Osteoblast (primary cell): ENCODE data around the gene SMIM33. TPM values are rescaled to one million over a fixed set of nuclear protein-coding genes. Genes with fewer than 3 reads are reported as not detected.

Experiments
- DNase-seq: peaks from one replicate; pipeline ENCODE4 v3.0.0; 2011; ENCODE audit warnings: low spot score, mixed read lengths; ENCODE audit not compliant: insufficient read length; ENCODE audit errors: missing footprints
- H2AFZ ChIP-seq: 2 replicates; pipeline ENCODE4 v1.6.0; 2011; ENCODE audit warnings: mild to moderate bottlenecking, low read length
- H3K27ac ChIP-seq: 2 replicates; pipeline ENCODE4 v1.5.1; 2011; ENCODE audit warnings: mild to moderate bottlenecking, low read depth, low read length, moderate library complexity
- H3K27me3 ChIP-seq: 2 replicates; pipeline ENCODE4 v1.6.0; 2012; ENCODE audit warnings: mild to moderate bottlenecking, control low read depth, inconsistent platforms, low read length, moderate library complexity; ENCODE audit not compliant: insufficient read depth
- H3K36me3 ChIP-seq: 2 replicates; pipeline ENCODE4 v1.5.1; 2011; ENCODE audit warnings: mild to moderate bottlenecking, low read length, control low read depth, moderate library complexity; ENCODE audit not compliant: insufficient read depth
- H3K4me1 ChIP-seq: 2 replicates; pipeline ENCODE4 v1.5.1; 2011; ENCODE audit warnings: mild to moderate bottlenecking, low read length, control low read depth, moderate library complexity; ENCODE audit not compliant: insufficient read depth
- H3K4me2 ChIP-seq: 2 replicates; pipeline ENCODE4 v1.6.0; 2011; ENCODE audit warnings: mild to moderate bottlenecking, low read length; ENCODE audit not compliant: insufficient read depth
- H3K4me3 ChIP-seq: fragments of 200-600 bp; sonication (generic); 3 replicates; pipeline ENCODE4 v1.5.1; 2012; ENCODE audit warnings: mild to moderate bottlenecking, low read length, inconsistent platforms; ENCODE audit not compliant: insufficient read depth
- H3K79me2 ChIP-seq: 2 replicates; pipeline ENCODE4 v1.6.0; 2012; ENCODE audit warnings: mild to moderate bottlenecking, low read length, control low read depth, inconsistent platforms; ENCODE audit not compliant: insufficient read depth
- H3K9me3 ChIP-seq: 2 replicates; pipeline ENCODE4 v1.5.1; 2011; ENCODE audit warnings: low read depth, low read length, control low read depth
- H4K20me1 ChIP-seq: 2 replicates; pipeline ENCODE4 v1.6.0; 2012; ENCODE audit warnings: mild to moderate bottlenecking, low read length, control low read depth; ENCODE audit not compliant: insufficient read depth
- CTCF ChIP-seq: IDR thresholded peaks from 2 replicates; pipeline ENCODE4 v1.5.1; 2011; ENCODE audit warnings: mild to moderate bottlenecking, low read depth, low read length, moderate library complexity; ENCODE audit errors: extremely low read depth
- small RNA-seq: library from RNA; depleted of rRNA; stranded (forward); fragments of <200 nt; gene quantifications from one replicate; pipeline ENCODE3, GENCODE V24; 2012
- total RNA-seq: library from RNA; depleted of rRNA; stranded (reverse); fragments of >200 nt; gene quantifications from 2 replicates; pipeline ENCODE4 v1.2.3, GENCODE V29; 2012

The SMIM33 gene
- total RNA-seq, 1 donor, result not detected

GRCh38 chr5:139517683-139518564 lies 47.1 kb downstream of the SMIM33 start:
- Histone ChIP-seq H3K4me3 (peak overlapping the region; percentile 85), H3K27me3 (no peaks in the 10 kb centered on the region), H2AFZ (peak overlapping the region; percentile 100)

More at GRCh38 chr5:139517683-139518564, 47.1 kb downstream of the SMIM33 start:
- Histone ChIP-seq H3K27ac (peak overlapping the region; percentile 73), H3K4me2 (peak overlapping the region; percentile 99), H3K36me3 (no peaks in the 10 kb centered on the region), H3K9me3 (no peaks in the 10 kb centered on the region), H4K20me1 (no peaks in the 10 kb centered on the region), H3K79me2 (no peaks in the 10 kb centered on the region), H3K4me1 (no peaks in the 10 kb centered on the region)
- peak; percentile 84 for TF ChIP-seq CTCF
- DNase-seq, result peak; percentile 97

Small RNA genes lying within 50 kb of the gene (small RNA-seq; reads per million reads assigned to genes)
- not detected for gene RNU5B-4P

Other genes with a start within 250 kb of the SMIM33 start
- 263 and 284 TPM in 2 replicates for gene MATR3, start 177.3 kb upstream of the SMIM33 start, total RNA-seq
- 42.4 and 47.8 TPM in 2 replicates for gene PAIP2, start 129.2 kb upstream of the SMIM33 start, total RNA-seq
- not detected in 2 replicates for gene SLC23A1, start 87.7 kb upstream of the SMIM33 start, total RNA-seq
- 0.29 TPM in 1 of 2 replicates, not detected in the other for gene MZB1, start 81.1 kb upstream of the SMIM33 start, total RNA-seq
- gene PROB1, start 75.9 kb upstream of the SMIM33 start, total RNA-seq, result 1.1 and 1.2 TPM in 2 replicates
- 2.9 and 3.6 TPM in 2 replicates for gene SPATA24, start 66.9 kb upstream of the SMIM33 start, total RNA-seq
- 12.4 and 16.3 TPM in 2 replicates for gene DNAJC18, start 31.5 kb upstream of the SMIM33 start, total RNA-seq
- gene ECSCR, start 8.3 kb upstream of the SMIM33 start, total RNA-seq, result 0.36 TPM in 1 of 2 replicates, not detected in the other
- gene STING1, start 11.8 kb downstream of the SMIM33 start, total RNA-seq, result 46.3 and 48.3 TPM in 2 replicates
- 52.8 and 58.6 TPM in 2 replicates for gene UBE2D2, start 90.3 kb downstream of the SMIM33 start, total RNA-seq
- gene CXXC5, start 177.3 kb downstream of the SMIM33 start, total RNA-seq, result 186 and 210 TPM in 2 replicates